Epithelial cell of esophagus (primary cell): Measurements from ENCODE around the gene EIF3L.

ENCODE experiments used
- DNase-seq: peaks from one replicate; pipeline ENCODE4 v3.0.0; 2010; ENCODE audit warnings: low read depth
- H3K4me3 ChIP-seq: 2 replicates; pipeline ENCODE4 v1.5.1; 2011; ENCODE audit warnings: mild to moderate bottlenecking, low read length, control low read depth
- CTCF ChIP-seq: IDR thresholded peaks from 2 replicates; pipeline ENCODE4 v1.5.1; 2011; ENCODE audit warnings: low read depth, mild to moderate bottlenecking, low read length, control low read depth, inconsistent platforms; ENCODE audit not compliant: insufficient read depth; ENCODE audit errors: missing control alignments

The EIF3L gene

GRCh38 chr22:37809672-37810333 is 39.4 kb upstream of the EIF3L start:
- no peak for TF ChIP-seq CTCF
- H3K4me3 ChIP-seq: no peak overlapping the region
- no peak for DNase-seq

GRCh38 chr22:37811867-37812266 is 37.4 kb upstream of the EIF3L start:
- no peak for DNase-seq
- H3K4me3 ChIP-seq: no peak overlapping the region
- no peak for TF ChIP-seq CTCF

GRCh38 chr22:37812869-37813678 is 36.1 kb upstream of the EIF3L start:
- no peak for DNase-seq
- TF ChIP-seq CTCF: no peak
- H3K4me3 ChIP-seq: no peak overlapping the region

GRCh38 chr22:37815593-37815992 is 33.6 kb upstream of the EIF3L start:
- no peak for DNase-seq
- H3K4me3 ChIP-seq: no peak overlapping the region
- no peak for TF ChIP-seq CTCF

GRCh38 chr22:37816543-37817180 is 32.6 kb upstream of the EIF3L start:
- TF ChIP-seq CTCF: no peak
- no peak overlapping the region for H3K4me3 ChIP-seq
- no peak for DNase-seq

GRCh38 chr22:37817705-37818408 is 31.4 kb upstream of the EIF3L start:
- DNase-seq: peak; percentile 72
- peak overlapping the region; percentile 18 for H3K4me3 ChIP-seq
- peak; percentile 70 for TF ChIP-seq CTCF
